WTC11 (cell line): Measurements from ENCODE around the gene B4GAT1. TPM values are rescaled to one million over a fixed set of nuclear protein-coding genes. Genes with fewer than 3 reads are reported as not detected.

Source experiments
- ATAC-seq: fragments of 200-7000 bp; cut with Tn5 transposase; 2 replicates; pipeline ENCODE4 v1.10.0; 2021; ENCODE audit warnings: mild to moderate bottlenecking, moderate library complexity
- CTCF ChIA-PET: fragments of 300-600 bp; sonication (Branson Sonifier 250); formaldehyde crosslinking; loops from one replicate; lab custom pipeline; 2021; ENCODE audit warnings: antibody characterized with exemption; lab: Charles Lee
- POLR2A ChIA-PET: fragments of 350-600 bp; sonication (Branson Sonifier 250); formaldehyde crosslinking; loops from one replicate; lab custom pipeline; 2021; ENCODE audit warnings: antibody characterized with exemption; lab: Charles Lee
- DNase-seq: peaks from one replicate; pipeline ENCODE4 v3.0.0; 2021; ENCODE audit warnings: low spot score
- H3K27ac Mint-ChIP-seq: 2 replicates; pipeline ENCODE4 v1.8.0; 2021; ENCODE audit warnings: mixed read lengths
- H3K27me3 Mint-ChIP-seq: 2 replicates; pipeline ENCODE4 v1.8.0; 2021; ENCODE audit warnings: low read depth, mild to moderate bottlenecking, moderate library complexity, mixed read lengths
- H3K36me3 Mint-ChIP-seq: 2 replicates; pipeline ENCODE4 v1.8.0; 2021; ENCODE audit warnings: mixed read lengths
- H3K4me1 Mint-ChIP-seq: 2 replicates; pipeline ENCODE4 v1.8.0; 2022; ENCODE audit warnings: mixed read lengths
- H3K4me3 Mint-ChIP-seq: 2 replicates; pipeline ENCODE4 v1.8.0; 2021; ENCODE audit warnings: mild to moderate bottlenecking, moderate library complexity, mixed read lengths
- H3K9me3 Mint-ChIP-seq: 2 replicates; pipeline ENCODE4 v1.8.0; 2021; ENCODE audit warnings: mixed read lengths
- AFF4 ChIP-seq: sonication (generic); formaldehyde crosslinking; IDR thresholded peaks from 2 replicates; pipeline ENCODE4 v1.8.1; 2023; ENCODE audit warnings: mild to moderate bottlenecking, missing genetic modification reagents, borderline replicate concordance
- CREM ChIP-seq: sonication (generic); formaldehyde crosslinking; IDR thresholded peaks from 2 replicates; pipeline ENCODE4 v1.8.1; 2022; ENCODE audit warnings: mild to moderate bottlenecking, missing genetic modification reagents, moderate library complexity
- ELF4 ChIP-seq: sonication (generic); formaldehyde crosslinking; IDR thresholded peaks from 2 replicates; pipeline ENCODE4 v1.8.1; 2022; ENCODE audit warnings: low read depth, mild to moderate bottlenecking, moderate library complexity, missing genetic modification reagents
- EMX1 ChIP-seq: fragments of 250-450 bp; sonication (Bioruptor Pico); IDR thresholded peaks from 2 replicates; pipeline ENCODE4 v1.8.0; 2021; ENCODE audit warnings: mild to moderate bottlenecking
- ETV6 ChIP-seq: sonication (generic); formaldehyde crosslinking; IDR thresholded peaks from 2 replicates; pipeline ENCODE4 v1.8.1; 2022; ENCODE audit warnings: mild to moderate bottlenecking, missing genetic modification reagents
- FOXP1 ChIP-seq: sonication (generic); formaldehyde crosslinking; IDR thresholded peaks from 2 replicates; pipeline ENCODE4 v1.8.0; 2022; ENCODE audit warnings: missing genetic modification reagents, mild to moderate bottlenecking, moderate library complexity, borderline replicate concordance
- FOXP4 ChIP-seq: sonication (generic); formaldehyde crosslinking; IDR thresholded peaks from 2 replicates; pipeline ENCODE4 v1.8.0; 2022; ENCODE audit warnings: mild to moderate bottlenecking, missing genetic modification reagents
- HMGA2 ChIP-seq: fragments of 250-450 bp; sonication (Bioruptor Pico); IDR thresholded peaks from 2 replicates; pipeline ENCODE4 v1.4.0; 2021; ENCODE audit warnings: mild to moderate bottlenecking, moderate library complexity
- JAZF1 ChIP-seq: fragments of 250-450 bp; sonication (Bioruptor Pico); IDR thresholded peaks from 2 replicates; pipeline ENCODE4 v1.9.0; 2021; ENCODE audit warnings: moderate library complexity, mild to moderate bottlenecking, inconsistent platforms
- NR1H2 ChIP-seq: sonication (generic); formaldehyde crosslinking; IDR thresholded peaks from 2 replicates; pipeline ENCODE4 v1.9.0; 2021; ENCODE audit warnings: mild to moderate bottlenecking, moderate library complexity, missing genetic modification reagents
- NR3C1 ChIP-seq: sonication (generic); formaldehyde crosslinking; conservative IDR thresholded peaks from 2 replicates; pipeline ENCODE4 v1.8.1; 2023; ENCODE audit warnings: low read depth, mild to moderate bottlenecking, missing genetic modification reagents
- TEAD1 ChIP-seq: sonication (generic); formaldehyde crosslinking; IDR thresholded peaks from 2 replicates; pipeline ENCODE4 v1.8.0; 2022; ENCODE audit warnings: mild to moderate bottlenecking, missing genetic modification reagents
- ZBTB43 ChIP-seq: sonication (generic); formaldehyde crosslinking; IDR thresholded peaks from 2 replicates; pipeline ENCODE4 v1.8.1; 2023; ENCODE audit warnings: mild to moderate bottlenecking, missing genetic modification reagents
- ZNF263 ChIP-seq: sonication (generic); formaldehyde crosslinking; IDR thresholded peaks from 2 replicates; pipeline ENCODE4 v1.8.1; 2022; ENCODE audit warnings: low read depth, mild to moderate bottlenecking, moderate library complexity, missing genetic modification reagents
- ZNF317 ChIP-seq: sonication (generic); formaldehyde crosslinking; IDR thresholded peaks from 2 replicates; pipeline ENCODE4 v1.8.1; 2023; ENCODE audit warnings: low read depth, mild to moderate bottlenecking, moderate library complexity, missing genetic modification reagents, borderline replicate concordance
- ZNF671 ChIP-seq: fragments of 250-450 bp; sonication (Bioruptor Pico); IDR thresholded peaks from 2 replicates; pipeline ENCODE4 v1.8.0; 2021; ENCODE audit warnings: mild to moderate bottlenecking
- total RNA-seq: library from RNA; stranded (reverse); gene quantifications from 3 replicates; pipeline ENCODE4 v1.2.3, GENCODE V29; 2021
- TF ChIP-seq, protein P1 (sequence below): sonication (generic); formaldehyde crosslinking; IDR thresholded peaks from 2 replicates; pipeline ENCODE4 v1.8.1; 2022; ENCODE audit warnings: mild to moderate bottlenecking, missing genetic modification reagents, moderate library complexity, borderline replicate concordance
- TF ChIP-seq, protein P2 (sequence below): sonication (generic); formaldehyde crosslinking; conservative IDR thresholded peaks from 2 replicates; pipeline ENCODE4 v1.8.1; 2022; ENCODE audit warnings: mild to moderate bottlenecking, missing genetic modification reagents
- TF ChIP-seq, protein P3 (sequence below): sonication (generic); formaldehyde crosslinking; IDR thresholded peaks from 2 replicates; pipeline ENCODE4 v1.8.0; 2023; ENCODE audit warnings: mild to moderate bottlenecking, missing genetic modification reagents
- TF ChIP-seq, protein P4 (sequence below): sonication (generic); formaldehyde crosslinking; IDR thresholded peaks from 2 replicates; pipeline ENCODE4 v1.8.1; 2022; ENCODE audit warnings: low read depth, missing genetic modification reagents, borderline replicate concordance
- TF ChIP-seq, protein P5 (sequence below): sonication (generic); formaldehyde crosslinking; IDR thresholded peaks from 2 replicates; pipeline ENCODE4 v1.8.1; 2022; ENCODE audit warnings: low read depth, mild to moderate bottlenecking, moderate library complexity, missing genetic modification reagents, borderline replicate concordance

The B4GAT1 gene
- total RNA-seq, 1 experiment from 2014 or later = 34.1 TPM

GRCh38 chr11:66347425-66348276 is at the start of gene B4GAT1 (continued):
- TF ChIP-seq JAZF1 (CRISPR knock-in tag) = no peak
- no peak for TF ChIP-seq NR3C1
- TF ChIP-seq ZBTB43 = peak; percentile 64; the same call in 1 of the 2 replicates
- no peak for TF ChIP-seq FOXP1 (CRISPR knock-in tag)
- TF ChIP-seq EMX1 = 0 out of 2 replicates have a peak, but pooled peaks have one; percentile 65
- TF ChIP-seq, protein P1, sequence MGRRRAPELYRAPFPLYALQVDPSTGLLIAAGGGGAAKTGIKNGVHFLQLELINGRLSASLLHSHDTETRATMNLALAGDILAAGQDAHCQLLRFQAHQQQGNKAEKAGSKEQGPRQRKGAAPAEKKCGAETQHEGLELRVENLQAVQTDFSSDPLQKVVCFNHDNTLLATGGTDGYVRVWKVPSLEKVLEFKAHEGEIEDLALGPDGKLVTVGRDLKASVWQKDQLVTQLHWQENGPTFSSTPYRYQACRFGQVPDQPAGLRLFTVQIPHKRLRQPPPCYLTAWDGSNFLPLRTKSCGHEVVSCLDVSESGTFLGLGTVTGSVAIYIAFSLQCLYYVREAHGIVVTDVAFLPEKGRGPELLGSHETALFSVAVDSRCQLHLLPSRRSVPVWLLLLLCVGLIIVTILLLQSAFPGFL (CRISPR knock-in tag) = no peak
- 0 out of 2 replicates have a peak, but pooled peaks have one; percentile 56 for TF ChIP-seq CREM (CRISPR knock-in tag)
- TF ChIP-seq AFF4 (CRISPR knock-in tag) = no peak
- TF ChIP-seq ELF4 (CRISPR knock-in tag) = 0 out of 2 replicates have a peak, but pooled peaks have one; percentile 39
- TF ChIP-seq, protein P2, sequence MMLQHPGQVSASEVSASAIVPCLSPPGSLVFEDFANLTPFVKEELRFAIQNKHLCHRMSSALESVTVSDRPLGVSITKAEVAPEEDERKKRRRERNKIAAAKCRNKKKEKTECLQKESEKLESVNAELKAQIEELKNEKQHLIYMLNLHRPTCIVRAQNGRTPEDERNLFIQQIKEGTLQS (CRISPR knock-in tag) = no peak
- 0 out of 2 replicates have a peak, but pooled peaks have one; percentile 22 for TF ChIP-seq HMGA2 (CRISPR knock-in tag)
- TF ChIP-seq NR1H2 = no peak
- TF ChIP-seq TEAD1 (CRISPR knock-in tag) = no peak

GRCh38 chr11:66393954-66394353 is 46.5 kb upstream of the B4GAT1 start:
- H3K4me3 Mint-ChIP-seq = no peak overlapping the region

More at GRCh38 chr11:66393954-66394353, 46.5 kb upstream of the B4GAT1 start:
- DNase-seq = no peak
- ChIA-PET CTCF (no interaction called here), POLR2A (no interaction called here)
- Mint-ChIP-seq H3K4me1 (no peaks in the 10 kb centered on the region), H3K27me3 (peaks cover 13% of the 10 kb centered on the region; the same call in 1 of the 2 replicates), H3K9me3 (no peaks in the 10 kb centered on the region), H3K27ac (no peak overlapping the region), H3K36me3 (no peaks in the 10 kb centered on the region)
- ATAC-seq = no peak
- TF ChIP-seq, protein P3, sequence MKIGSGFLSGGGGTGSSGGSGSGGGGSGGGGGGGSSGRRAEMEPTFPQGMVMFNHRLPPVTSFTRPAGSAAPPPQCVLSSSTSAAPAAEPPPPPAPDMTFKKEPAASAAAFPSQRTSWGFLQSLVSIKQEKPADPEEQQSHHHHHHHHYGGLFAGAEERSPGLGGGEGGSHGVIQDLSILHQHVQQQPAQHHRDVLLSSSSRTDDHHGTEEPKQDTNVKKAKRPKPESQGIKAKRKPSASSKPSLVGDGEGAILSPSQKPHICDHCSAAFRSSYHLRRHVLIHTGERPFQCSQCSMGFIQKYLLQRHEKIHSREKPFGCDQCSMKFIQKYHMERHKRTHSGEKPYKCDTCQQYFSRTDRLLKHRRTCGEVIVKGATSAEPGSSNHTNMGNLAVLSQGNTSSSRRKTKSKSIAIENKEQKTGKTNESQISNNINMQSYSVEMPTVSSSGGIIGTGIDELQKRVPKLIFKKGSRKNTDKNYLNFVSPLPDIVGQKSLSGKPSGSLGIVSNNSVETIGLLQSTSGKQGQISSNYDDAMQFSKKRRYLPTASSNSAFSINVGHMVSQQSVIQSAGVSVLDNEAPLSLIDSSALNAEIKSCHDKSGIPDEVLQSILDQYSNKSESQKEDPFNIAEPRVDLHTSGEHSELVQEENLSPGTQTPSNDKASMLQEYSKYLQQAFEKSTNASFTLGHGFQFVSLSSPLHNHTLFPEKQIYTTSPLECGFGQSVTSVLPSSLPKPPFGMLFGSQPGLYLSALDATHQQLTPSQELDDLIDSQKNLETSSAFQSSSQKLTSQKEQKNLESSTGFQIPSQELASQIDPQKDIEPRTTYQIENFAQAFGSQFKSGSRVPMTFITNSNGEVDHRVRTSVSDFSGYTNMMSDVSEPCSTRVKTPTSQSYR = no peak
- no peak for TF ChIP-seq EMX1
- TF ChIP-seq NR3C1 = no peak
- TF ChIP-seq ZNF671 (CRISPR knock-in tag) = no peak
- no peak for TF ChIP-seq ZNF317 (CRISPR knock-in tag)
- no peak for TF ChIP-seq ETV6
- no peak for TF ChIP-seq FOXP4 (CRISPR knock-in tag)
- no peak for TF ChIP-seq ZNF263
- TF ChIP-seq, protein P4, sequence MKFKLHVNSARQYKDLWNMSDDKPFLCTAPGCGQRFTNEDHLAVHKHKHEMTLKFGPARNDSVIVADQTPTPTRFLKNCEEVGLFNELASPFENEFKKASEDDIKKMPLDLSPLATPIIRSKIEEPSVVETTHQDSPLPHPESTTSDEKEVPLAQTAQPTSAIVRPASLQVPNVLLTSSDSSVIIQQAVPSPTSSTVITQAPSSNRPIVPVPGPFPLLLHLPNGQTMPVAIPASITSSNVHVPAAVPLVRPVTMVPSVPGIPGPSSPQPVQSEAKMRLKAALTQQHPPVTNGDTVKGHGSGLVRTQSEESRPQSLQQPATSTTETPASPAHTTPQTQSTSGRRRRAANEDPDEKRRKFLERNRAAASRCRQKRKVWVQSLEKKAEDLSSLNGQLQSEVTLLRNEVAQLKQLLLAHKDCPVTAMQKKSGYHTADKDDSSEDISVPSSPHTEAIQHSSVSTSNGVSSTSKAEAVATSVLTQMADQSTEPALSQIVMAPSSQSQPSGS = no peak
- TF ChIP-seq, protein P5, sequence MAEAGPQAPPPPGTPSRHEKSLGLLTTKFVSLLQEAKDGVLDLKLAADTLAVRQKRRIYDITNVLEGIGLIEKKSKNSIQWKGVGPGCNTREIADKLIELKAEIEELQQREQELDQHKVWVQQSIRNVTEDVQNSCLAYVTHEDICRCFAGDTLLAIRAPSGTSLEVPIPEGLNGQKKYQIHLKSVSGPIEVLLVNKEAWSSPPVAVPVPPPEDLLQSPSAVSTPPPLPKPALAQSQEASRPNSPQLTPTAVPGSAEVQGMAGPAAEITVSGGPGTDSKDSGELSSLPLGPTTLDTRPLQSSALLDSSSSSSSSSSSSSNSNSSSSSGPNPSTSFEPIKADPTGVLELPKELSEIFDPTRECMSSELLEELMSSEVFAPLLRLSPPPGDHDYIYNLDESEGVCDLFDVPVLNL (CRISPR knock-in tag) = no peak
